ENCODE results near the gene SPIN4. TPM values are rescaled to one million over a fixed set of nuclear protein-coding genes. Genes with fewer than 3 reads are reported as not detected.

The SPIN4 gene
- total RNA-seq (2021): 23.3 and 23.4 TPM in 2 replicates
- long read RNA-seq, full-length matches to known transcripts: 10 of 10 reads
- long read RNA-seq, partial matches to known transcripts: 0 of 10 reads
- long read RNA-seq, other reads (novel, unspliced or antisense): 0 of 10 reads

DNA sequence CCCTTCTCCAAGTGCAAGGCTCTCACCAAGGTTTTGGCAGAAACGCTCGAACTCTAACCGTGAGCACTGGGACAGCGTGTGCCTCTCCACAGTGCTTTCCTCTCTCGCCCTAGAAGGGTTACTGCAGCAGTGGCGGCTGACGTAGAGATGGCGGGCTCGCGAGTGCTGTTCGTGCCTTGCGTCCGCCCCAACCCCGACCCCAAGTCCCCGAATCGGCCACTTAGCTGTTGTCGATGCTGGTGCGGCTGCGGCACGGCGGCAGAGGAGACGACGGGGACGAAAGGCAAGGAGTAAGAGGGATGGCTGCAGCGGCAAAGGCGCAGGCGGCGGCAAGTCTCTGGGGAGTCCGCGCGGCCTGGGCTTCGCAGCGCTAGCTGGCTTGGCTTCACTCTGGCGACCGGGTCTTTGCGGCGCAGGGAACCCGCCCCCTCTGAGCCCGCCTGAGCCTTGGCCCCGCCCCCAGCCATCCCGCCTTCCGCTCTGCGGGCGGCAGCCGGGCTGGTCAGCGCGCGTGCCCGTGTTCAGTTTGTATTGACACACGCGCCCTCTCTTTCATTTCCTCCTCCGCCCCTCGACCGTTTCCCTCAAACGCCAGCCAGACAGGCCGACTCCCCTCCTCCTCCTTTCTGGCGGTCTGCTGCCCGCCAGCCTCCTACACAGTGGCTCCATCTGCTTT is at the start of gene SPIN4:
TSS of gene SPIN4 (minus strand) at position 392 of the 676 bp plus-strand sequence. CDS start 513 bp downstream, outside the sequence.
- peaks cover 5% of the 10 kb centered on the region for H3K23me2 ChIP-seq (ENCODE audit: insufficient read length, low read depth, low read length, poor library complexity, severe bottlenecking)
- H3K27ac ChIP-seq (ENCODE audit: insufficient read length, low read depth, low read length): peak within 1 kb of the TSS; percentile 61
- no peak within 1 kb of the TSS for H3K56ac ChIP-seq (ENCODE audit: insufficient read length, low read depth, low read length)
- Mint-ChIP-seq H3K4me3 (peak within 1 kb of the TSS; percentile 90 to 94), H3K27ac (peak within 1 kb of the TSS; percentile 94 to 97 (median 96)), H3K9me3 (peaks cover 55 to 67% of the 10 kb centered on the region in 2 experiments), H3K27me3 (ENCODE audit: low read depth) (no peaks in the 10 kb centered on the region; the same call in 1 of the 2 replicates), H3K4me1 (peaks cover 12 to 20% of the 10 kb centered on the region in 2 experiments), H3K36me3 (ENCODE audit: insufficient read depth in 1 of 3, low read depth in 3 of 3) (peaks cover 9 to 17% (median 10%) of the 10 kb centered on the region in 3 experiments; a peak in 6 of 7 replicates)
- WGBS (ENCODE audit: extremely low coverage, insufficient read length, low lambda C conversion rate): no CpG with 5 or more reads among the region's 58 CpGs
- no peak within 1 kb of the TSS for H2BK120ac ChIP-seq (ENCODE audit: low read depth, low read length, poor library complexity, severe bottlenecking)
- H2BK15ac ChIP-seq (ENCODE audit: low read depth, low read length): no peak within 1 kb of the TSS
- no peak within 1 kb of the TSS for H3T11ph ChIP-seq (ENCODE audit: low read length)
- H3K4ac ChIP-seq (ENCODE audit: low read depth, low read length): no peak within 1 kb of the TSS
- no peak within 1 kb of the TSS for H3K23ac ChIP-seq (ENCODE audit: insufficient read length, low read depth, low read length)
- TF ChIP-seq, protein P1, sequence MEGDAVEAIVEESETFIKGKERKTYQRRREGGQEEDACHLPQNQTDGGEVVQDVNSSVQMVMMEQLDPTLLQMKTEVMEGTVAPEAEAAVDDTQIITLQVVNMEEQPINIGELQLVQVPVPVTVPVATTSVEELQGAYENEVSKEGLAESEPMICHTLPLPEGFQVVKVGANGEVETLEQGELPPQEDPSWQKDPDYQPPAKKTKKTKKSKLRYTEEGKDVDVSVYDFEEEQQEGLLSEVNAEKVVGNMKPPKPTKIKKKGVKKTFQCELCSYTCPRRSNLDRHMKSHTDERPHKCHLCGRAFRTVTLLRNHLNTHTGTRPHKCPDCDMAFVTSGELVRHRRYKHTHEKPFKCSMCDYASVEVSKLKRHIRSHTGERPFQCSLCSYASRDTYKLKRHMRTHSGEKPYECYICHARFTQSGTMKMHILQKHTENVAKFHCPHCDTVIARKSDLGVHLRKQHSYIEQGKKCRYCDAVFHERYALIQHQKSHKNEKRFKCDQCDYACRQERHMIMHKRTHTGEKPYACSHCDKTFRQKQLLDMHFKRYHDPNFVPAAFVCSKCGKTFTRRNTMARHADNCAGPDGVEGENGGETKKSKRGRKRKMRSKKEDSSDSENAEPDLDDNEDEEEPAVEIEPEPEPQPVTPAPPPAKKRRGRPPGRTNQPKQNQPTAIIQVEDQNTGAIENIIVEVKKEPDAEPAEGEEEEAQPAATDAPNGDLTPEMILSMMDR (conservative IDR thresholded peaks at IDR 0.05): no peak
- H2AK5ac ChIP-seq (ENCODE audit: insufficient read length, low read length): no peak within 1 kb of the TSS
- peaks cover 30% of the 10 kb centered on the region for H3K9me3 ChIP-seq (ENCODE audit: control insufficient read depth, low read depth, low read length)
- H2AFZ ChIP-seq (ENCODE audit: low read length): no peak within 1 kb of the TSS
- no peak within 1 kb of the TSS for H4K8ac ChIP-seq (replicated peaks; ENCODE audit: insufficient read length, low read depth, low read length)
- H3K4me1 ChIP-seq (ENCODE audit: insufficient read depth, low read length): no peaks in the 10 kb centered on the region
- H4K91ac ChIP-seq (ENCODE audit: insufficient read length, low read depth, low read length): no peak within 1 kb of the TSS
- peak; percentile 90 for DNase-seq
- peak within 1 kb of the TSS; percentile 66 for H3K4me2 ChIP-seq (ENCODE audit: insufficient read depth, insufficient read length, low read length)
- H2BK20ac ChIP-seq (ENCODE audit: low read depth, low read length, poor library complexity, severe bottlenecking): no peak within 1 kb of the TSS
- no peaks in the 10 kb centered on the region for H4K20me1 ChIP-seq (ENCODE audit: control insufficient read depth, insufficient read depth, insufficient read length)
- no peaks in the 10 kb centered on the region for H3K79me1 ChIP-seq (ENCODE audit: insufficient read depth, low read depth, low read length, poor library complexity, severe bottlenecking)
- no peaks in the 10 kb centered on the region for H3K27me3 ChIP-seq (ENCODE audit: insufficient read depth, low read length)
- peak within 1 kb of the TSS; percentile 91 for H3K9ac ChIP-seq (ENCODE audit: extremely low read depth, insufficient read length, low read length)
- H3K79me2 ChIP-seq (ENCODE audit: insufficient read depth, low read length): peaks cover 1% of the 10 kb centered on the region; the same call in 1 of the 2 replicates
- peak within 1 kb of the TSS; percentile 97 for H3K18ac ChIP-seq (ENCODE audit: insufficient read length, low read depth, low read length)
- H3K14ac ChIP-seq (ENCODE audit: insufficient read depth, low read length): peak within 1 kb of the TSS; percentile 52
- H4K5ac ChIP-seq (ENCODE audit: insufficient read length, low read depth, low read length): no peak within 1 kb of the TSS
- H2BK5ac ChIP-seq (ENCODE audit: insufficient read length, low read length): no peak within 1 kb of the TSS
- no peak within 1 kb of the TSS for H2BK12ac ChIP-seq (ENCODE audit: insufficient read length, low read depth, low read length)

Data from H9 (cell line).